Aorta (tissue), 5 donors: Measurements from ENCODE around the gene KIF26B. TPM values are rescaled to one million over a fixed set of nuclear protein-coding genes. Genes with fewer than 3 reads are reported as not detected.

Experiments
- ATAC-seq: fragments of 200-7000 bp; cut with Tn5 transposase; one replicate; pipeline ENCODE4 v1.9.1; 2022; ENCODE audit warnings: moderate library complexity; ENCODE audit not compliant: low FRiP score
- DNase-seq, 2 donors: peaks; one replicate each; pipeline ENCODE4 v3.0.0-alpha.2; 2020
- H3K27ac ChIP-seq, 2 donors: one replicate each; pipeline ENCODE4 v1.5.1; 2013; ENCODE audit warnings: low read length in 2 of 2, mild to moderate bottlenecking in 2 of 2, moderate library complexity in 2 of 2, control low read depth in 1 of 2, inconsistent platforms in 1 of 2, low read depth in 1 of 2
- H3K27me3 ChIP-seq, 2 donors: one replicate each; pipeline ENCODE4 v1.6.1; 2013; ENCODE audit warnings: control low read depth in 1 of 2, low read length in 1 of 2, mild to moderate bottlenecking in 1 of 2, moderate library complexity in 1 of 2; ENCODE audit not compliant: insufficient read depth in 2 of 2, control insufficient read depth in 1 of 2
- H3K36me3 ChIP-seq, 2 donors: one replicate each; pipeline ENCODE4 v1.6.1; 2013; ENCODE audit warnings: control low read depth in 1 of 2, low read length in 1 of 2, mild to moderate bottlenecking in 1 of 2; ENCODE audit not compliant: insufficient read depth in 2 of 2, control insufficient read depth in 1 of 2
- H3K4me1 ChIP-seq, 2 donors: one replicate each; pipeline ENCODE4 v1.6.1; 2013; ENCODE audit warnings: low read length in 2 of 2, control low read depth in 1 of 2, mild to moderate bottlenecking in 1 of 2, moderate library complexity in 1 of 2; ENCODE audit not compliant: insufficient read depth in 2 of 2, control insufficient read depth in 1 of 2
- H3K4me3 ChIP-seq, 2 donors: one replicate each; pipeline ENCODE4 v1.5.1; 2013; ENCODE audit warnings: low read length in 2 of 2, control low read depth in 1 of 2, mild to moderate bottlenecking in 1 of 2
- H3K9me3 ChIP-seq: one replicate; pipeline ENCODE4 v1.6.1; 2013; ENCODE audit warnings: mild to moderate bottlenecking, low read length; ENCODE audit not compliant: control insufficient read depth
- WGBS, 2 donors: extraction: QIAGEN DNeasy Blood & Tissue Kit; methylation state at CpG; one replicate each; pipeline ENCODE4 v1.1.7; 2013; 5-methylcytosine and 5-hydroxymethylcytosine counted together
- intact Hi-C, 2 donors: fragments of 100-400 bp; cut with DNase I; formaldehyde crosslinking; loops; one replicate each; pipeline versions ENCODE4 v1.14.2 to v1.15.0; 2022
- polyA plus RNA-seq, 2 donors: library from polyadenylated mRNA; stranded (reverse); fragments of 200-250 nt; gene quantifications; one replicate each; pipeline ENCODE4 v1.2.3, GENCODE V29; 2013
- total RNA-seq, 2 donors: library from RNA; stranded (reverse); fragmentation: NEBNext Ultra II Directional; extraction: Animal tissue kit (Norgen Biotek cat#: 25700); gene quantifications; one replicate each; pipeline ENCODE4 v1.2.1, GENCODE V29; 2021
- donor health status: healthy with polysubstance abuse.
- donor health status: Bipolar disorder and iron deficiency.
- donor health status: DM: no; HTN: no; CAD: no.
- donor health status: DM: no; HTN: no; CAD: no.
- donor health status: DM: yes; HTN: yes; CAD: no.

KIF26B gene
- total and polyA plus RNA-seq, 4 donors = under 0.01 to 0.58 (median 0.30) TPM

GRCh38 chr1:245378745-245379144 is 224.0 kb downstream of the KIF26B start:
- intact Hi-C loops = no loop called here
- no peak overlapping the region for H3K4me3 ChIP-seq
- DNase-seq (no peak), ATAC-seq (no peak)
- no peaks in the 10 kb centered on the region for H3K4me1 ChIP-seq
- H3K9me3 ChIP-seq = no peaks in the 10 kb centered on the region
- WGBS, 2 donors = 94 to 95% methylated on average over 5 of the region's 5 CpGs
- no peaks in the 10 kb centered on the region for H3K27me3 ChIP-seq
- H3K27ac ChIP-seq = no peak overlapping the region
- H3K36me3 ChIP-seq = no peaks in the 10 kb centered on the region

GRCh38 chr1:245380790-245381535 is 226.2 kb downstream of the KIF26B start:
- Histone ChIP-seq H3K9me3 (no peaks in the 10 kb centered on the region), H3K27me3 (peaks cover 0 to 3% of the 10 kb centered on the region in 2 donors), H3K27ac (no peak overlapping the region), H3K4me1 (no peaks in the 10 kb centered on the region), H3K4me3 (no peak overlapping the region), H3K36me3 (no peaks in the 10 kb centered on the region)
- DNase-seq (no peak), ATAC-seq (no peak)
- WGBS, 2 donors = 74 to 78% methylated on average over 11 of the region's 11 CpGs
- intact Hi-C loops = no loop called here

- no peaks in the 10 kb centered on the region for H3K4me1 ChIP-seq
- intact Hi-C loops = no loop called here
- ATAC-seq = no peak
- no peak for DNase-seq
- H3K27ac ChIP-seq = no peak overlapping the region
- H3K36me3 ChIP-seq = no peaks in the 10 kb centered on the region
- no peak overlapping the region for H3K4me3 ChIP-seq
- 85 to 90% methylated on average over 9 of the region's 9 CpGs for WGBS, 2 donors
- H3K27me3 ChIP-seq = peaks cover 0 to 3% of the 10 kb centered on the region in 2 donors
- H3K9me3 ChIP-seq = no peaks in the 10 kb centered on the region
Observed at GRCh38 chr1:245382981-245383380, 228.2 kb downstream of the KIF26B start.

- H3K27me3 ChIP-seq = peaks cover 0 to 3% of the 10 kb centered on the region in 2 donors
- H3K27ac ChIP-seq = no peak overlapping the region
- ATAC-seq (no peak), DNase-seq (no peak)
- H3K4me1 ChIP-seq = no peaks in the 10 kb centered on the region
- 62 to 68% methylated on average over 13 of the region's 13 CpGs for WGBS, 2 donors
- no peaks in the 10 kb centered on the region for H3K36me3 ChIP-seq
- no peak overlapping the region for H3K4me3 ChIP-seq
- no peaks in the 10 kb centered on the region for H3K9me3 ChIP-seq
- intact Hi-C loops = no loop called here
Observed at GRCh38 chr1:245383396-245384330, 228.9 kb downstream of the KIF26B start.

- WGBS, 2 donors = 71 to 74% methylated on average over 11 of the region's 11 CpGs
Observed at GRCh38 chr1:245386297-245386971, 231.6 kb downstream of the KIF26B start.

GRCh38 chr1:245388687-245389086 is 233.9 kb downstream of the KIF26B start:
- peaks cover 0 to 3% of the 10 kb centered on the region in 2 donors for H3K27me3 ChIP-seq
- no peaks in the 10 kb centered on the region for H3K9me3 ChIP-seq
- no peaks in the 10 kb centered on the region for H3K4me1 ChIP-seq
- no peak for DNase-seq
- 58 to 60% methylated on average over 3 of the region's 3 CpGs for WGBS, 2 donors
- ATAC-seq = no peak
- no peak overlapping the region for H3K4me3 ChIP-seq
- intact Hi-C loops = no loop called here
- no peak overlapping the region for H3K27ac ChIP-seq
- no peaks in the 10 kb centered on the region for H3K36me3 ChIP-seq

More at GRCh38 chr1:245386297-245386971, 231.6 kb downstream of the KIF26B start:
- Histone ChIP-seq H3K27ac (no peak overlapping the region), H3K27me3 (peaks cover 0 to 3% of the 10 kb centered on the region in 2 donors), H3K4me1 (no peaks in the 10 kb centered on the region), H3K36me3 (no peaks in the 10 kb centered on the region), H3K9me3 (no peaks in the 10 kb centered on the region), H3K4me3 (no peak overlapping the region)
- DNase-seq (no peak), ATAC-seq (no peak)
- intact Hi-C loops = no loop called here

- Histone ChIP-seq H3K27me3 (peaks cover 0 to 3% of the 10 kb centered on the region in 2 donors), H3K36me3 (no peaks in the 10 kb centered on the region), H3K4me3 (no peak overlapping the region), H3K9me3 (no peaks in the 10 kb centered on the region), H3K27ac (no peak overlapping the region), H3K4me1 (no peaks in the 10 kb centered on the region)
- DNase-seq (no peak), ATAC-seq (no peak)
- 59 to 75% methylated on average over 7 of the region's 7 CpGs for WGBS, 2 donors
- intact Hi-C loops = no loop called here
Observed at GRCh38 chr1:245389873-245390272, 235.1 kb downstream of the KIF26B start.

GRCh38 chr1:245390975-245391374 is 236.2 kb downstream of the KIF26B start:
- 74 to 80% methylated on average over 1 of the region's 1 CpG for WGBS, 2 donors
- no peaks in the 10 kb centered on the region for H3K4me1 ChIP-seq
- intact Hi-C loops = no loop called here

More at GRCh38 chr1:245390975-245391374, 236.2 kb downstream of the KIF26B start:
- ATAC-seq (no peak), DNase-seq (no peak)
- Histone ChIP-seq H3K27me3 (no peaks in the 10 kb centered on the region), H3K36me3 (no peaks in the 10 kb centered on the region), H3K27ac (no peak overlapping the region), H3K9me3 (no peaks in the 10 kb centered on the region), H3K4me3 (no peak overlapping the region)
